Keratinocyte (primary cell): ENCODE measurements around the gene GPR15.

Source experiments
- CTCF ChIP-seq, 3 experiments: IDR thresholded peaks in 1 of 3; conservative IDR thresholded peaks in 1 of 3; optimal IDR thresholded peaks in 1 of 3; 2 replicates in 2 of 3; 3 replicates in 1 of 3; pipeline versions ENCODE3 to v1.5.1; 2011; ENCODE audit warnings: low read length in 3 of 3, mild to moderate bottlenecking in 3 of 3, moderate library complexity in 2 of 3, control low read depth in 1 of 3, inconsistent platforms in 1 of 3; ENCODE audit not compliant: insufficient read depth in 2 of 3; ENCODE audit errors: extremely low read depth in 1 of 3
- EZH2 ChIP-seq: IDR thresholded peaks from one replicate; pipeline ENCODE4 v1.6.1; 2012; ENCODE audit warnings: inconsistent platforms, mild to moderate bottlenecking, low read length, moderate library complexity

- no peak for TF ChIP-seq EZH2
- TF ChIP-seq CTCF (optimal IDR thresholded peaks at IDR 0.05 in 1 of 3, IDR thresholded peaks at IDR 0.05 in 1 of 3, conservative IDR thresholded peaks at IDR 0.05 in 1 of 3; ENCODE audit: extremely low read depth in 1 of 3, insufficient read depth in 2 of 3, low read length in 3 of 3) = no peak
Measured at GRCh38 chr3:98536456-98537017, 4.8 kb downstream of the GPR15 start.
